ENCODE measurements around the gene UNC5B. TPM values are rescaled to one million over a fixed set of nuclear protein-coding genes. Genes with fewer than 3 reads are reported as not detected.
A peak's percentile ranks its signal among the peaks of the same experiment; 100 is the strongest.

The UNC5B gene
- total and polyA plus RNA-seq, 10 donors: 0.74 to 21.1 (median 11.3) TPM

DNA sequence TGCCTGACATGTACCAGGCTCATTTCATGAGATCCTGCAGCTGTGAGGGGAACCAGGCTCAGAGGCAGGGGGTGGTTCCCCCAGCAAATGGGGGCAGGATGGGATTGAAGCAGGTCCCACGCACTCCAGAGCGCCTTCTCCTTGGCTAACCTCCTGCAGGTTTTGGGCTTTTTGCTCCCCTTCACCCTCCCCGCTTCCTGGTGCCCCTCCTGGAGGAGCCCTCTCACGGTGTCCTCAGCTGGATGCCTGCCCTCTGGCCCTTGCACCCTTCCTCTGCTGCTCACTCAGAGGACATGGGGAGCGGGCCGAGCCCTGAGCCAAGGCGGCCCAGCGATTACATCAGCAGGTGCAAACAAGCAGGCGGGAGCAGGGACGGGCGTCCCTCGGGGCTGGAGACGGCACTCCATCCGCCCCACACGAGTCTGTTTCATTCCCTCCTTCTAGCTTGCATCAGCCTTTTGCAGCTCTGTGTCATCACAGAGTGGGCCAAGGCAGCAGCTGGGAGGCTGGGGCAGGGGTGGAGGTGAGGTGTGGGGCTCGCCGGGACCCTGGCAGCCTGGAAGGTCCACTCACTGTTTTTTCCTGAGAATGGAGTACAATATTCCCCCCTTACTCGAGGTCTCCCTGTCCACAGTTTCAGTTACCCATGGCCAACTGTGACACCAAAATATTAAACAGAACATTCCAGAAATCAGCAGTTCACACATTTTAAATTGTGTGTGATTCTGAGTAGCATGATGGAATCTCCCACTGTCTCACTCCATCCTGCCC lies 54.0 kb downstream of the UNC5B start:
- peaks cover 0 to 39% (median 13%) of the 10 kb centered on the region in 6 donors for H3K4me1 ChIP-seq
- no peaks in the 10 kb centered on the region for H3K36me3 ChIP-seq
- intact Hi-C loops (cut with DNase I; ENCODE audit: low total_unique reads): no loop called here
- TF ChIP-seq POLR2A (IDR thresholded peaks at IDR 0.05) (no peak), POLR2AphosphoS5 (IDR thresholded peaks at IDR 0.05) (peak in 1 of 3 donors; percentile 37)
- TF ChIP-seq, protein P1, sequence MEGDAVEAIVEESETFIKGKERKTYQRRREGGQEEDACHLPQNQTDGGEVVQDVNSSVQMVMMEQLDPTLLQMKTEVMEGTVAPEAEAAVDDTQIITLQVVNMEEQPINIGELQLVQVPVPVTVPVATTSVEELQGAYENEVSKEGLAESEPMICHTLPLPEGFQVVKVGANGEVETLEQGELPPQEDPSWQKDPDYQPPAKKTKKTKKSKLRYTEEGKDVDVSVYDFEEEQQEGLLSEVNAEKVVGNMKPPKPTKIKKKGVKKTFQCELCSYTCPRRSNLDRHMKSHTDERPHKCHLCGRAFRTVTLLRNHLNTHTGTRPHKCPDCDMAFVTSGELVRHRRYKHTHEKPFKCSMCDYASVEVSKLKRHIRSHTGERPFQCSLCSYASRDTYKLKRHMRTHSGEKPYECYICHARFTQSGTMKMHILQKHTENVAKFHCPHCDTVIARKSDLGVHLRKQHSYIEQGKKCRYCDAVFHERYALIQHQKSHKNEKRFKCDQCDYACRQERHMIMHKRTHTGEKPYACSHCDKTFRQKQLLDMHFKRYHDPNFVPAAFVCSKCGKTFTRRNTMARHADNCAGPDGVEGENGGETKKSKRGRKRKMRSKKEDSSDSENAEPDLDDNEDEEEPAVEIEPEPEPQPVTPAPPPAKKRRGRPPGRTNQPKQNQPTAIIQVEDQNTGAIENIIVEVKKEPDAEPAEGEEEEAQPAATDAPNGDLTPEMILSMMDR (IDR thresholded peaks at IDR 0.05 in 8 of 11, conservative IDR thresholded peaks at IDR 0.05 in 3 of 11): no peak
- no peak overlapping the region for H3K4me3 ChIP-seq
- peak overlapping the region in 2 of 8 donors; percentile 22 to 42 for H3K27ac ChIP-seq
- no peaks in the 10 kb centered on the region for H3K27me3 ChIP-seq (replicated peaks in 1 of 7)
- 73 to 86% (median 83%) methylated on average over 15 to 18 of the region's 18 CpGs for WGBS, 5 donors
- no peak for DNase-seq
- no peaks in the 10 kb centered on the region for H3K9me3 ChIP-seq

- Histone ChIP-seq H3K9me3 (no peaks in the 10 kb centered on the region), H3K27ac (peak overlapping the region in 1 of 8 donors; percentile 42), H3K36me3 (no peaks in the 10 kb centered on the region), H3K4me3 (no peak overlapping the region), H3K4me1 (peaks cover 0 to 45% (median 16%) of the 10 kb centered on the region in 6 donors), H3K27me3 (replicated peaks in 1 of 7) (peaks cover 0 to 4% (median 0%) of the 10 kb centered on the region in 7 donors)
- DNase-seq: no peak
- 85 to 94% (median 89%) methylated on average over 8 of the region's 8 CpGs for WGBS, 5 donors
- intact Hi-C loops (cut with DNase I; ENCODE audit: low total_unique reads): no loop called here
- TF ChIP-seq POLR2AphosphoS5 (IDR thresholded peaks at IDR 0.05) (no peak), POLR2A (IDR thresholded peaks at IDR 0.05) (no peak)
- TF ChIP-seq, protein P1 (IDR thresholded peaks at IDR 0.05 in 8 of 11, conservative IDR thresholded peaks at IDR 0.05 in 3 of 11): no peak
Observed at GRCh38 chr10:71266918-71267442, 54.6 kb downstream of the UNC5B start.

DNA sequence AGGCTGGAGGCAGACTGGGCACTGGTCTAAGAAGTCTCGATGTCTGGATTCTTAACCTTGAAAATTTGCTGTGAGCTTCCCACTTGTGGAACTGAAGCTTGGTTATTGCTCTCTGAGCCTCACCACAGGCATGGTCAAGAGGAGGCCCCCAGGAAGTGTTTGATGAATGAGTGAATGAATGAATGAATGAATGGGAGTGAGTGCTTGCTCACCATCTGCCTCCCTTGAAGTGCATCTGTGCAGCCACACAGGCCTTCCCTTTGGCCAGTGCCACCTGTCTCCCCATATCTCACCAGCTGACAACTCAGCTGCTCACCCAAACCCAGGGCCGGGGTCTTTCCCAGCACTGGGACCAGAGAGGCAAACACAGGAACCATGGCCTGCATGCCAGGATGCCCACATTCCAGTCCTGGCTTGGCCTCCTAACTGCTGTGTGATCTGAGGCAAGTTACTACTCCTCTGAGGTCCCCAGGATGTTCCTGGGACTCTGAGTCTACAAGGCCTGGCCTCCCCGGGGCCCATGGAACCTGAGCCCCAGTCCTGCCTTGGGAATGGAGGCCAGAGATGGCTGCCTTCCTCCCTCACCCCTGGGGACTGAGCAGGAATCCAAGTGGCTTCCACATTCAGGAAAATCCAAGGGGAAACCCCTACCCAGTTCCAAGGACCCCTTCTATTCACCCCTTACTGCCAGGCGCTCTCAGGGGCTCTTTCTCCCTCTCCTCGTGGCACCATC lies 55.3 kb downstream of the UNC5B start:
- no peak overlapping the region for H3K4me3 ChIP-seq
- no peak for DNase-seq
- intact Hi-C loops (cut with DNase I; ENCODE audit: low total_unique reads): no loop called here
- TF ChIP-seq POLR2A (IDR thresholded peaks at IDR 0.05): no peak
- TF ChIP-seq POLR2AphosphoS5 (IDR thresholded peaks at IDR 0.05): no peak
- TF ChIP-seq, protein P1 (IDR thresholded peaks at IDR 0.05 in 8 of 11, conservative IDR thresholded peaks at IDR 0.05 in 3 of 11): no peak
- 81 to 93% (median 89%) methylated on average over 4 to 5 of the region's 5 CpGs for WGBS, 5 donors
- H3K4me1 ChIP-seq: peaks cover 0 to 50% (median 21%) of the 10 kb centered on the region in 6 donors
- peaks cover 0 to 9% (median 0%) of the 10 kb centered on the region in 7 donors for H3K27me3 ChIP-seq (replicated peaks in 1 of 7)
- no peaks in the 10 kb centered on the region for H3K9me3 ChIP-seq
- peak overlapping the region in 1 of 8 donors; percentile 13 for H3K27ac ChIP-seq
- no peaks in the 10 kb centered on the region for H3K36me3 ChIP-seq
